ENCODE measurements around the gene LMAN1.

DNA sequence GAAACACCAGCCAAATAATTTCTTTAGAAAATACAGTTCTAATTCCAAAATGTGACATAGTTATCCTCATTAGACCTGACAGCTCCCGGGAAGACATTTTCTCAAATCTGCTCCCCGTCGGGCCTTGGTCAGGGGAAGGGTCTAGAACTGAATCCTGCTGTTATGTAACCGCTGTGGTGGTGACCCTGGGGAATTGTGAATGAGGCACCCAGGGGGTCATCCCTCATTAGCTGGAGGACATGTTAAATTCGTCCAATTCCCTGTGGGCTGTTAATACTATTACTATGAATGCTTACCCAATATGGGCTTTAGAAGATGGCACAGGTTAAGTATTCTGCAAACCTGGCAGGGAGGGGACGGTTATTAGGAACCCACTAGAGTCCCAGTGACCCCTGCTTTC is 52.4 kb downstream of the LMAN1 start:
- TF ChIP-seq, protein P1, sequence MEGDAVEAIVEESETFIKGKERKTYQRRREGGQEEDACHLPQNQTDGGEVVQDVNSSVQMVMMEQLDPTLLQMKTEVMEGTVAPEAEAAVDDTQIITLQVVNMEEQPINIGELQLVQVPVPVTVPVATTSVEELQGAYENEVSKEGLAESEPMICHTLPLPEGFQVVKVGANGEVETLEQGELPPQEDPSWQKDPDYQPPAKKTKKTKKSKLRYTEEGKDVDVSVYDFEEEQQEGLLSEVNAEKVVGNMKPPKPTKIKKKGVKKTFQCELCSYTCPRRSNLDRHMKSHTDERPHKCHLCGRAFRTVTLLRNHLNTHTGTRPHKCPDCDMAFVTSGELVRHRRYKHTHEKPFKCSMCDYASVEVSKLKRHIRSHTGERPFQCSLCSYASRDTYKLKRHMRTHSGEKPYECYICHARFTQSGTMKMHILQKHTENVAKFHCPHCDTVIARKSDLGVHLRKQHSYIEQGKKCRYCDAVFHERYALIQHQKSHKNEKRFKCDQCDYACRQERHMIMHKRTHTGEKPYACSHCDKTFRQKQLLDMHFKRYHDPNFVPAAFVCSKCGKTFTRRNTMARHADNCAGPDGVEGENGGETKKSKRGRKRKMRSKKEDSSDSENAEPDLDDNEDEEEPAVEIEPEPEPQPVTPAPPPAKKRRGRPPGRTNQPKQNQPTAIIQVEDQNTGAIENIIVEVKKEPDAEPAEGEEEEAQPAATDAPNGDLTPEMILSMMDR (IDR thresholded peaks at IDR 0.05), result no peak
- no peak for TF ChIP-seq POLR2A (IDR thresholded peaks at IDR 0.05)

Measured in thyroid gland (tissue), 4 donors.